ACC112 (cell line): ENCODE measurements around the gene VPS52.
"Not testable (repeated sequence)": the region's sequence is repeated elsewhere in the genome, so short reads cannot be mapped to it uniquely, and the experiment has no call there.

Source experiments
- H2AFZ ChIP-seq: fragments of 200-600 bp; sonication (generic); one replicate; pipeline ENCODE4 v1.6.0; 2017; ENCODE audit warnings: antibody characterized with exemption, low read length; ENCODE audit not compliant: unreplicated experiment
- H3K27ac ChIP-seq: fragments of 200-600 bp; sonication (generic); 2 replicates; pipeline ENCODE4 v1.5.1; 2014; ENCODE audit warnings: low read depth, mild to moderate bottlenecking, antibody characterized with exemption, low read length, moderate library complexity
- H3K27me3 ChIP-seq: fragments of 200-600 bp; sonication (generic); 2 replicates; pipeline ENCODE4 v1.6.1; 2014; ENCODE audit warnings: mild to moderate bottlenecking, antibody characterized with exemption, low read length, moderate library complexity, mixed read lengths; ENCODE audit not compliant: insufficient read depth
- H3K36me3 ChIP-seq: fragments of 200-600 bp; sonication (generic); 2 replicates; pipeline ENCODE4 v1.6.1; 2016; ENCODE audit warnings: mild to moderate bottlenecking, antibody characterized with exemption, low read length, moderate library complexity, mixed read lengths; ENCODE audit not compliant: insufficient read depth
- H3K4me1 ChIP-seq: fragments of 200-600 bp; sonication (generic); one replicate; pipeline ENCODE4 v1.6.1; 2016; ENCODE audit warnings: low read length, mixed read lengths; ENCODE audit not compliant: insufficient read depth, unreplicated experiment, control insufficient read depth
- H3K4me3 ChIP-seq: fragments of 200-600 bp; sonication (generic); 2 replicates; pipeline ENCODE4 v1.5.1; 2014; ENCODE audit warnings: mild to moderate bottlenecking, low read depth, low read length
- H3K79me2 ChIP-seq: fragments of 200-600 bp; sonication (generic); one replicate; pipeline ENCODE4 v1.6.0; 2016; ENCODE audit warnings: low read length; ENCODE audit not compliant: control insufficient read depth, unreplicated experiment, insufficient read depth

VPS52 gene

GRCh38 chr6:33272275-33273128 lies 826 bp upstream of the VPS52 start:
- H3K4me3 ChIP-seq, result peak overlapping the region; percentile 89
- no peaks in the 10 kb centered on the region for H3K27me3 ChIP-seq
- H3K36me3 ChIP-seq, result peaks cover 33% of the 10 kb centered on the region
- no peak overlapping the region for H2AFZ ChIP-seq
- H3K27ac ChIP-seq, result peak overlapping the region; percentile 63
- H3K79me2 ChIP-seq, result peaks cover 54% of the 10 kb centered on the region
- H3K4me1 ChIP-seq, result peaks cover 30% of the 10 kb centered on the region

GRCh38 chr6:33271117-33271467 lies 584 bp downstream of the VPS52 start:
- Histone ChIP-seq H3K27ac (peak overlapping the region; percentile 83), H2AFZ (peak overlapping the region; percentile 82), H3K79me2 (peaks cover 54% of the 10 kb centered on the region), H3K27me3 (no peaks in the 10 kb centered on the region), H3K4me1 (peaks cover 23% of the 10 kb centered on the region), H3K36me3 (peaks cover 33% of the 10 kb centered on the region), H3K4me3 (peak overlapping the region; percentile 89)

GRCh38 chr6:33264015-33264414 lies 7.7 kb downstream of the VPS52 start:
- H3K79me2 ChIP-seq, result no peaks in the 10 kb centered on the region
- no peak overlapping the region for H3K4me3 ChIP-seq
- H2AFZ ChIP-seq, result no peak overlapping the region
- peaks cover 13% of the 10 kb centered on the region for H3K4me1 ChIP-seq
- H3K36me3 ChIP-seq, result peaks cover 8% of the 10 kb centered on the region
- no peaks in the 10 kb centered on the region for H3K27me3 ChIP-seq
- no peak overlapping the region for H3K27ac ChIP-seq

GRCh38 chr6:33262490-33262889 lies 9.2 kb downstream of the VPS52 start:
- not testable (repeated sequence) for H3K79me2 ChIP-seq, H3K27me3 ChIP-seq, H3K27ac ChIP-seq, H2AFZ ChIP-seq, H3K4me3 ChIP-seq
- H3K4me1 ChIP-seq, result peaks cover 13% of the 10 kb centered on the region
- H3K36me3 ChIP-seq, result peaks cover 11% of the 10 kb centered on the region

DNA sequence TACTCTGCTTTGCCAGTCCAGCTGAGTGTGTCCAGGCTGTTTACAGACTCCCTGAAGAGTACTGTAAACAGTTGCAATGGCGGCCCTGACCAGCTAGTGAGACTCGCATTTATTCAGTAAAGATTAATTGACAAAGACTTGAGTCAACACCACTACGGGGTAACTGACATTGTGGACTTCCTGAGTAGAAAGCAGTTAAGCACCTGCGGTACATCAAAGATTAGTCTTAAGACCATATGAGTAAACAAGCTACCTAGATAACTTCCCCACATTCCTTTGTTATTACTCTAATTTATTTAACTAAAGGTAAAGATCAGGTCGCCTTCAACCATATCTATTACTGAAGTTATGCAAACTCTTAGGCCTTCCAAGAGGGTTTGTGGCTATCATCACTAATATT lies 12.6 kb downstream of the VPS52 start:
- no peak overlapping the region for H3K4me3 ChIP-seq
- no peaks in the 10 kb centered on the region for H3K79me2 ChIP-seq
- H3K4me1 ChIP-seq, result peaks cover 13% of the 10 kb centered on the region
- no peak overlapping the region for H3K27ac ChIP-seq
- peaks cover 11% of the 10 kb centered on the region for H3K36me3 ChIP-seq
- H3K27me3 ChIP-seq, result no peaks in the 10 kb centered on the region
- no peak overlapping the region for H2AFZ ChIP-seq

GRCh38 chr6:33254591-33254990 lies 17.1 kb downstream of the VPS52 start:
- Histone ChIP-seq H3K4me3 (no peak overlapping the region), H3K27me3 (no peaks in the 10 kb centered on the region), H3K27ac (no peak overlapping the region), H2AFZ (no peak overlapping the region), H3K36me3 (peaks cover 13% of the 10 kb centered on the region), H3K79me2 (peaks cover 10% of the 10 kb centered on the region), H3K4me1 (peaks cover 32% of the 10 kb centered on the region)

DNA sequence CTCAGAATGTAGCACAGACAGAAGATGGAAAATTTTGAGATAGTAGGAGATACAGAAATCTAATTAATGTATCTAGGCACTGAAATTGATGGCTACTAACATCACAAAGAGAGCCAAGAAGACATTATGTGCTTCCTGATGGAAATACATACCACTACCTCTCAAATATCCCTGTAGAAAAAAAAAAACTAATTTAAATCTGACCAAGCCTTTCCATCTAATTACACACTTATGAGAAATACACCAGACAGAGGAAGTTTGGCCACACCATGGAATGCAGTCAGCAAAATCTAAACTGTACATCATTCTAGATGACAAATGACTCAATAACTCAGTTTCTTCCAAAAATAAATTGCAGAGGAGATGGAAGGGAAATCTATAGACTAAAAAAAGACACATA lies 18.9 kb downstream of the VPS52 start:
- peaks cover 10% of the 10 kb centered on the region for H3K79me2 ChIP-seq
- H3K4me1 ChIP-seq, result peaks cover 36% of the 10 kb centered on the region
- H2AFZ ChIP-seq, result no peak overlapping the region
- no peaks in the 10 kb centered on the region for H3K27me3 ChIP-seq
- no peak overlapping the region for H3K4me3 ChIP-seq
- peak overlapping the region; percentile 42 for H3K27ac ChIP-seq
- peaks cover 13% of the 10 kb centered on the region for H3K36me3 ChIP-seq

GRCh38 chr6:33251395-33252012 lies 20.2 kb downstream of the VPS52 start:
- H3K27ac ChIP-seq, result no peak overlapping the region
- peaks cover 36% of the 10 kb centered on the region for H3K4me1 ChIP-seq
- no peak overlapping the region for H2AFZ ChIP-seq
- H3K79me2 ChIP-seq, result peaks cover 10% of the 10 kb centered on the region
- no peaks in the 10 kb centered on the region for H3K27me3 ChIP-seq
- H3K4me3 ChIP-seq, result no peak overlapping the region
- H3K36me3 ChIP-seq, result peaks cover 5% of the 10 kb centered on the region; the same call in 1 of the 2 replicates

DNA sequence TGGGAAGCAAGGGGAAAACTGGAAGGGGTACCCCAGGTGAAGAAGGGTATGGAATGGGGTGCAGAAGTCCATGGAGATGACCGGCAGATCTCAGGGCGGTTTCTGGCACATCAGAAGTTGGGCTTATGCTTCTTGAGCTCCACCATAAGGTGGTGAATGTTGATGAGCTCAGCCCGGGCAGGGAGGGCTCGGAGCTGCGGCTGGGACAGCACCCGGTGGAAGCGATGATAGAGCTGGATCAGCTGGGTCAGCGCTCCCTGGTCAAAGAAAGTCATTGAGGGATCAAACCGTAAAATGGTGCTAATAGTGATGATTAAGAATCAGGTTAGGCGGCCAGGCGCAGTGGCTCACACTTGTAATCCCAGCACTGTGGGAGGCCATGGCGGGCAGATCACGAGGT lies 20.9 kb downstream of the VPS52 start:
- Histone ChIP-seq H3K4me3 (peak overlapping the region; percentile 76), H3K27me3 (no peaks in the 10 kb centered on the region), H3K36me3 (peaks cover 5% of the 10 kb centered on the region; the same call in 1 of the 2 replicates), H2AFZ (no peak overlapping the region), H3K4me1 (peaks cover 36% of the 10 kb centered on the region), H3K79me2 (peaks cover 10% of the 10 kb centered on the region), H3K27ac (peak overlapping the region; percentile 86)

DNA sequence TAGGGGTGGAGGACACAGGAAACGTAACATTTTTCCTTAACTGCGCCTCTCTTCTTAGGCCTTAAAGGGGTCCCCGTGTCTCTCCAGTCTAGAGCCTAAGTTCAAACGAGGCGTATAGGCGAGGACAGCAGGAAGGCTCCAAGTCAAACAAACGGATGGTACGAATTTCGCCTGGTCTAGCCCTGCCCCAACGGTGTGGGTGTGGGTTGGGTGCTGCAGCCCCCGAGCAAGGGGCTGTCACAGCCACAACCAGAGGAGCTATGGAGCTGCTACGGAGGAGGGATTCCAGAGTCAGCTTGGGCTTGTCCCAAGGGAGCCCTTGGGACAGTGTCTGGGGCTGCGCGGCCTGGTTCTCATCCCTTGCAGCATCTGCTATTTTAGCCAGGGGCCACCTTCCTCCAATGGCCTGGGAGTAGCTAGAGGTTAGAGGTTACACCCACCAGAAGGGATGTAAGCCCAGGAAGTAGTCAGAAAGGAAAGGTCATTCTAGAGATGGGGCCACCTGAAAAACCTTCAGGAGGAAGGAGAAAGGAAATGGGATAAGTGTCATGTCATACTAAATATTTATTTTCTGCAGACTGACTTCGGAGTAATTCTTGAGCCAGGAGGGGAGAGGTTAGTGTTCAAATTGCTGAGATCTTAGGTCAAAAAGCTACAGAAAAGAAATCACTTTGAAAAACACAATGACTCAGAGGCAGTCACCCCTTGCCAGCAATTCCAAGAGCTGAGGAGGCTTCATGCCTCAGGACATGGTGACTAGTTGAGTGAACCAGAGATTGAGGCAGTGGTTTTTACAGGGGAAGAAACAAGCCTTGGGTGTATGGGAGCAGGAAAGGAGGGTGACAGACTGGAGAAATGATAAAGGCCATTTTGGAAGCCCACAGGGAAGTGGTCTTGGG lies 21.7 kb downstream of the VPS52 start:
- peaks cover 36% of the 10 kb centered on the region for H3K4me1 ChIP-seq
- H3K36me3 ChIP-seq, result peaks cover 5% of the 10 kb centered on the region; the same call in 1 of the 2 replicates
- H3K27me3 ChIP-seq, result no peaks in the 10 kb centered on the region
- H3K27ac ChIP-seq, result peak overlapping the region; percentile 86
- H2AFZ ChIP-seq, result no peak overlapping the region
- H3K4me3 ChIP-seq, result peak overlapping the region; percentile 76
- H3K79me2 ChIP-seq, result peaks cover 10% of the 10 kb centered on the region
